A549 (cell line): ENCODE measurements around the gene GM2A.

ENCODE experiments used
- CBX2 ChIP-seq: fragments of 200-600 bp; sonication (generic); IDR thresholded peaks from 2 replicates; pipeline ENCODE4 v1.6.1; 2016; ENCODE audit warnings: low read depth, mild to moderate bottlenecking, borderline replicate concordance
- CBX8 ChIP-seq: fragments of 200-600 bp; sonication (generic); IDR thresholded peaks from 2 replicates; pipeline ENCODE4 v1.6.1; 2016
- EP300 ChIP-seq, 2 experiments: fragments of >200 bp; sonication (Bioruptor Twin); formaldehyde crosslinking; IDR thresholded peaks; 2 replicates in 1 of 2; 3 replicates in 1 of 2; pipeline ENCODE4 v1.6.1; 2016 to 2017
- JUN ChIP-seq, 2 experiments: fragments of >200 bp; sonication (Bioruptor Twin); formaldehyde crosslinking; IDR thresholded peaks; 2 replicates in 1 of 2; 3 replicates in 1 of 2; pipeline ENCODE4 v1.6.1; 2016 to 2017
- NFE2L2 ChIP-seq: fragments of 150-350 bp; conservative IDR thresholded peaks from 2 replicates; pipeline ENCODE4 v1.6.1; 2014; ENCODE audit warnings: low read length
- PHF8 ChIP-seq: fragments of 200-600 bp; sonication (generic); IDR thresholded peaks from 2 replicates; pipeline ENCODE4 v1.6.1; 2016; ENCODE audit warnings: low read depth, mild to moderate bottlenecking, antibody characterized with exemption, moderate library complexity, borderline replicate concordance
- POLR2A ChIP-seq: IDR thresholded peaks from 2 replicates; pipeline ENCODE4 v1.6.1; 2012; ENCODE audit warnings: mild to moderate bottlenecking, low read length
- POLR2AphosphoS2 ChIP-seq: conservative IDR thresholded peaks from 2 replicates; pipeline ENCODE4 v1.6.1; 2012; ENCODE audit warnings: low read length, improper control_type of control experiment, inconsistent platforms
- RNF2 ChIP-seq: fragments of 200-600 bp; sonication (generic); IDR thresholded peaks from 2 replicates; pipeline ENCODE4 v1.6.1; 2016; ENCODE audit warnings: low read depth, mild to moderate bottlenecking, antibody characterized with exemption, moderate library complexity, borderline replicate concordance
- SMC3 ChIP-seq: fragments of >200 bp; sonication (Bioruptor Twin); formaldehyde crosslinking; IDR thresholded peaks from 3 replicates; pipeline ENCODE4 v1.6.1; 2018; ENCODE audit warnings: inconsistent platforms
- ZFP36 ChIP-seq: fragments of 450-650 bp; IDR thresholded peaks from 2 replicates; pipeline ENCODE4 v1.6.1; 2014; ENCODE audit warnings: borderline replicate concordance; ENCODE audit not compliant: partially characterized antibody
- TF ChIP-seq, protein P1 (sequence below): fragments of >200 bp; sonication (Bioruptor Twin); formaldehyde crosslinking; IDR thresholded peaks from 3 replicates; pipeline ENCODE4 v1.5.1; 2016
- TF ChIP-seq, protein P2 (sequence below): IDR thresholded peaks from 2 replicates; pipeline ENCODE4 v1.6.1; 2012
- TF ChIP-seq, protein P3 (sequence below): fragments of 200-600 bp; sonication (generic); IDR thresholded peaks from 2 replicates; pipeline ENCODE4 v1.6.1; 2016; ENCODE audit warnings: antibody characterized with exemption, mild to moderate bottlenecking, moderate library complexity

DNA sequence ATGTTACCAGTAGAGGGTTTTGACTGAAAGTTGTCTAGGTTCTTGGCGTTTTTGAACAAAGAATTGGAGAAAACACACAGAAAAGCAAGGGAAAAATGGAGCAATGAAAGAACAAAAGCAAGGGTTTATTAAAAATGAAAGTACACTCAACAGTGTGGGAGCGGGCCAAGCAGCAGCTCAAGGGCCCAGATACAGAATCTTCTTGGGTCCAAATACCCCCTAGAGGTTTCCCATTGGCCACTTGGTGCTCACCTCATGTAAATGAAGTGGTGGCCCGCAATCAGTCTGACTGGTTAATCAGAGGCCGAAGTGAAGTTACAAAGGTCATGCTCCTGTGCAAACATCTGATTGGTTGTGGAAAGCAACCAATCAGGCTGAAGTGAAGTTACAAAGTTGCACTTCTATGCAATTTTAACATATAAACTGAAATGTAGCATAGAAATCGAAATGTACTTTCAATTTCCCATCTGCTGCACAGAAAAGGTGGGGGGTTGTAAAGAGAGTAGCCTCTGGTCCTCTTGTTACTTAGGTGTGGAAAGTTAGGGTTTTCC is 1.9 kb upstream of the GM2A start:
- TF ChIP-seq POLR2AphosphoS2 = no peak
- TF ChIP-seq, protein P1, sequence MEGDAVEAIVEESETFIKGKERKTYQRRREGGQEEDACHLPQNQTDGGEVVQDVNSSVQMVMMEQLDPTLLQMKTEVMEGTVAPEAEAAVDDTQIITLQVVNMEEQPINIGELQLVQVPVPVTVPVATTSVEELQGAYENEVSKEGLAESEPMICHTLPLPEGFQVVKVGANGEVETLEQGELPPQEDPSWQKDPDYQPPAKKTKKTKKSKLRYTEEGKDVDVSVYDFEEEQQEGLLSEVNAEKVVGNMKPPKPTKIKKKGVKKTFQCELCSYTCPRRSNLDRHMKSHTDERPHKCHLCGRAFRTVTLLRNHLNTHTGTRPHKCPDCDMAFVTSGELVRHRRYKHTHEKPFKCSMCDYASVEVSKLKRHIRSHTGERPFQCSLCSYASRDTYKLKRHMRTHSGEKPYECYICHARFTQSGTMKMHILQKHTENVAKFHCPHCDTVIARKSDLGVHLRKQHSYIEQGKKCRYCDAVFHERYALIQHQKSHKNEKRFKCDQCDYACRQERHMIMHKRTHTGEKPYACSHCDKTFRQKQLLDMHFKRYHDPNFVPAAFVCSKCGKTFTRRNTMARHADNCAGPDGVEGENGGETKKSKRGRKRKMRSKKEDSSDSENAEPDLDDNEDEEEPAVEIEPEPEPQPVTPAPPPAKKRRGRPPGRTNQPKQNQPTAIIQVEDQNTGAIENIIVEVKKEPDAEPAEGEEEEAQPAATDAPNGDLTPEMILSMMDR = no peak
- TF ChIP-seq NFE2L2 = no peak
- TF ChIP-seq POLR2A = no peak
- no peak for TF ChIP-seq EP300 (IDR thresholded peaks at IDR 0.05)
- TF ChIP-seq, protein P2, sequence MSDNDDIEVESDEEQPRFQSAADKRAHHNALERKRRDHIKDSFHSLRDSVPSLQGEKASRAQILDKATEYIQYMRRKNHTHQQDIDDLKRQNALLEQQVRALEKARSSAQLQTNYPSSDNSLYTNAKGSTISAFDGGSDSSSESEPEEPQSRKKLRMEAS = no peak
- TF ChIP-seq JUN (IDR thresholded peaks at IDR 0.05) = no peak
- TF ChIP-seq RNF2 = no peak
- TF ChIP-seq PHF8 = no peak
- no peak for TF ChIP-seq CBX2
- TF ChIP-seq, protein P3, sequence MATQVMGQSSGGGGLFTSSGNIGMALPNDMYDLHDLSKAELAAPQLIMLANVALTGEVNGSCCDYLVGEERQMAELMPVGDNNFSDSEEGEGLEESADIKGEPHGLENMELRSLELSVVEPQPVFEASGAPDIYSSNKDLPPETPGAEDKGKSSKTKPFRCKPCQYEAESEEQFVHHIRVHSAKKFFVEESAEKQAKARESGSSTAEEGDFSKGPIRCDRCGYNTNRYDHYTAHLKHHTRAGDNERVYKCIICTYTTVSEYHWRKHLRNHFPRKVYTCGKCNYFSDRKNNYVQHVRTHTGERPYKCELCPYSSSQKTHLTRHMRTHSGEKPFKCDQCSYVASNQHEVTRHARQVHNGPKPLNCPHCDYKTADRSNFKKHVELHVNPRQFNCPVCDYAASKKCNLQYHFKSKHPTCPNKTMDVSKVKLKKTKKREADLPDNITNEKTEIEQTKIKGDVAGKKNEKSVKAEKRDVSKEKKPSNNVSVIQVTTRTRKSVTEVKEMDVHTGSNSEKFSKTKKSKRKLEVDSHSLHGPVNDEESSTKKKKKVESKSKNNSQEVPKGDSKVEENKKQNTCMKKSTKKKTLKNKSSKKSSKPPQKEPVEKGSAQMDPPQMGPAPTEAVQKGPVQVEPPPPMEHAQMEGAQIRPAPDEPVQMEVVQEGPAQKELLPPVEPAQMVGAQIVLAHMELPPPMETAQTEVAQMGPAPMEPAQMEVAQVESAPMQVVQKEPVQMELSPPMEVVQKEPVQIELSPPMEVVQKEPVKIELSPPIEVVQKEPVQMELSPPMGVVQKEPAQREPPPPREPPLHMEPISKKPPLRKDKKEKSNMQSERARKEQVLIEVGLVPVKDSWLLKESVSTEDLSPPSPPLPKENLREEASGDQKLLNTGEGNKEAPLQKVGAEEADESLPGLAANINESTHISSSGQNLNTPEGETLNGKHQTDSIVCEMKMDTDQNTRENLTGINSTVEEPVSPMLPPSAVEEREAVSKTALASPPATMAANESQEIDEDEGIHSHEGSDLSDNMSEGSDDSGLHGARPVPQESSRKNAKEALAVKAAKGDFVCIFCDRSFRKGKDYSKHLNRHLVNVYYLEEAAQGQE = no peak
- no peak for TF ChIP-seq ZFP36
- no peak for TF ChIP-seq SMC3
- TF ChIP-seq CBX8 = no peak
